K562 (cell line): ENCODE data around the gene SRRT. TPM values are rescaled to one million over a fixed set of nuclear protein-coding genes. Genes with fewer than 3 reads are reported as not detected.

Experiments
- AFF1 ChIP-seq, 2 experiments: fragments of 450-650 bp; IDR thresholded peaks; 2 replicates each; pipeline ENCODE4 v1.6.1; 2018; ENCODE audit warnings: mild to moderate bottlenecking in 2 of 2, low read depth in 1 of 2; ENCODE audit not compliant: partially characterized antibody in 2 of 2
- CSDE1 ChIP-seq, 2 experiments: fragments of 450-650 bp; IDR thresholded peaks; 2 replicates each; pipeline ENCODE4 v1.6.1; 2016; ENCODE audit warnings: mild to moderate bottlenecking in 1 of 2
- ERF ChIP-seq: fragments of 450-650 bp; formaldehyde crosslinking; IDR thresholded peaks from 2 replicates; pipeline ENCODE4 v1.4.0; 2020; ENCODE audit warnings: mild to moderate bottlenecking, mixed read lengths
- ETV5 ChIP-seq: sonication (generic); formaldehyde crosslinking; IDR thresholded peaks from 2 replicates; pipeline ENCODE4 v1.4.0; 2020; ENCODE audit warnings: low read depth, mild to moderate bottlenecking, missing genetic modification reagents
- NBN ChIP-seq: fragments of 450-650 bp; IDR thresholded peaks from 2 replicates; pipeline ENCODE4 v1.6.1; 2016; ENCODE audit warnings: low read depth, mild to moderate bottlenecking
- PURB ChIP-seq: sonication (generic); formaldehyde crosslinking; IDR thresholded peaks from 2 replicates; pipeline ENCODE4 v1.9.0; 2021; ENCODE audit warnings: low read depth, mild to moderate bottlenecking, missing genetic modification reagents
- XRCC5 ChIP-seq: fragments of 200-400 bp; formaldehyde crosslinking; IDR thresholded peaks from 2 replicates; pipeline ENCODE4 v1.6.1; 2017; ENCODE audit warnings: low read depth, mild to moderate bottlenecking, low read length
- polyA plus RNA-seq, 8 experiments: library from polyadenylated mRNA; depleted of rRNA in 4 of 8; stranded (reverse) in 5 of 8; unstranded in 3 of 8; fragments of >200 nt; fragmentation: Nextera tagmentation in 2 of 8; fragmentation: Illumina TruSeq in 1 of 8; extraction: Ambion mirVana in 2 of 8; extraction: Trizol in 1 of 8; gene quantifications; 2 replicates each; pipeline versions ENCODE4 v1.2.1 to v1.2.3, GENCODE V29; 2011 to 2014; ENCODE audit warnings: inconsistent platforms in 1 of 8, missing spikeins in 1 of 8
- total RNA-seq, 7 experiments: library from RNA; depleted of rRNA in 6 of 7; stranded (reverse); fragments of >200 nt in 6 of 7; fragmentation: Illumina TruSeq in 2 of 7; extraction: Trizol in 2 of 7; gene quantifications; 2 replicates each; pipeline versions ENCODE4 v1.2.1 to v1.2.3, GENCODE V29; 2011 to 2021; ENCODE audit warnings: low replicate concordance in 1 of 7
- TF ChIP-seq, protein P1 (sequence below): fragments of 250-450 bp; sonication (Bioruptor Pico); IDR thresholded peaks from 2 replicates; pipeline ENCODE4 v1.4.0; 2020; ENCODE audit warnings: mild to moderate bottlenecking, moderate library complexity, borderline replicate concordance
- TF ChIP-seq, protein P2 (sequence below), 2 experiments: fragments of 450-650 bp in 1 of 2; sonication (generic) in 1 of 2; formaldehyde crosslinking in 1 of 2; IDR thresholded peaks; 2 replicates each; pipeline versions ENCODE4 v1.7.1 to v1.9.0; 2016 to 2022; ENCODE audit warnings: inconsistent platforms in 1 of 2, mild to moderate bottlenecking in 1 of 2, missing genetic modification reagents in 1 of 2

SRRT gene
- total and polyA plus RNA-seq, 9 of the 15 experiments (the other 6 are each of a cell fraction or from before 2014, with no cell fraction given), result 10.3 to 263 (median 84.4) TPM

DNA sequence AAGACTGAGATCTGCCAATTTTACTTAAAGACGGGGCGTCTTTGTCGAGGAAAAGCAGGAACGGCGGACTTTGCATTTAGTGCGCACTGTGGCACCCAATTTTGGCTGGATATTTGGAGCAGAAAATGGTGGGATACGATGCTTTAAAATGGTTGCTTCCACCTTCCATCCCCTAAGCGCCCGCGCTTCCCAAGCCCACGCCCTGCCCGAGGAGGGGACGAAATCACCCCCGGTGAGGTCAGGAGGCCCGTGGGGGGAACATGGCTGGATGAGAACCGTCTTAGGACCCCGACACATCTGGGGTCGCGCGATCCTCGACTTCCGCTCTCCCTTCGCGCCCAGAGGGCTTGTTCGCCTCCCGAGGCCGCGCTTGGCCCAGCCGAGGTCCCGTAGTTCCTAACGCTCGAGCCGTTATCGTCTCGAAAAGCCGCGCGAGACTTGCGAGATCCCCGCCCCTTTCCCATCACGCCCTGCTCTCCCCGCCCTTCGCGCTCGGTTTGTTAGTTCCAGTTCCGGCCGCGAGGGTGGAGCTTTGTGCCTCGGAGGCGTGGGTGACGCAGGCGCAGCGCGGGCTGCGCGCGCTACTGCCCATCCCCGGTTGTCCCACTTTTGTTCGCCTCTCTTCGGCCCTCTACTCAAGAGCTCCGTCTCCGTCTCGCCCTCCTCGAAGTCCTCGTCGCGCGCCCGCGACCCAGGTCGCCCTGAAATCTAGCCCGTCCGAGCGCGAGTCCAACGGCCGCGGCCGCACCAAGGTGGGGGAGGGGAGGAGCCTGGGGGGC, at the start of gene SRRT (continued):
- TF ChIP-seq AFF1 (IDR thresholded peaks at IDR 0.05; ENCODE audit: low read depth in 1 of 2, partially characterized antibody in 2 of 2), result peak; percentile 55 to 87
- TF ChIP-seq NBN, result peak; percentile 83
- TF ChIP-seq XRCC5, result no peak; the same call in 1 of the 2 replicates
- TF ChIP-seq, protein P1, sequence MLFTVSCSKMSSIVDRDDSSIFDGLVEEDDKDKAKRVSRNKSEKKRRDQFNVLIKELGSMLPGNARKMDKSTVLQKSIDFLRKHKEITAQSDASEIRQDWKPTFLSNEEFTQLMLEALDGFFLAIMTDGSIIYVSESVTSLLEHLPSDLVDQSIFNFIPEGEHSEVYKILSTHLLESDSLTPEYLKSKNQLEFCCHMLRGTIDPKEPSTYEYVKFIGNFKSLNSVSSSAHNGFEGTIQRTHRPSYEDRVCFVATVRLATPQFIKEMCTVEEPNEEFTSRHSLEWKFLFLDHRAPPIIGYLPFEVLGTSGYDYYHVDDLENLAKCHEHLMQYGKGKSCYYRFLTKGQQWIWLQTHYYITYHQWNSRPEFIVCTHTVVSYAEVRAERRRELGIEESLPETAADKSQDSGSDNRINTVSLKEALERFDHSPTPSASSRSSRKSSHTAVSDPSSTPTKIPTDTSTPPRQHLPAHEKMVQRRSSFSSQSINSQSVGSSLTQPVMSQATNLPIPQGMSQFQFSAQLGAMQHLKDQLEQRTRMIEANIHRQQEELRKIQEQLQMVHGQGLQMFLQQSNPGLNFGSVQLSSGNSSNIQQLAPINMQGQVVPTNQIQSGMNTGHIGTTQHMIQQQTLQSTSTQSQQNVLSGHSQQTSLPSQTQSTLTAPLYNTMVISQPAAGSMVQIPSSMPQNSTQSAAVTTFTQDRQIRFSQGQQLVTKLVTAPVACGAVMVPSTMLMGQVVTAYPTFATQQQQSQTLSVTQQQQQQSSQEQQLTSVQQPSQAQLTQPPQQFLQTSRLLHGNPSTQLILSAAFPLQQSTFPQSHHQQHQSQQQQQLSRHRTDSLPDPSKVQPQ (CRISPR knock-in tag), result no peak
- no peak for TF ChIP-seq PURB (CRISPR knock-in tag)
- peak; percentile 29 to 83; a peak in 3 of 4 replicates for TF ChIP-seq CSDE1 (IDR thresholded peaks at IDR 0.05)
- TF ChIP-seq, protein P2, sequence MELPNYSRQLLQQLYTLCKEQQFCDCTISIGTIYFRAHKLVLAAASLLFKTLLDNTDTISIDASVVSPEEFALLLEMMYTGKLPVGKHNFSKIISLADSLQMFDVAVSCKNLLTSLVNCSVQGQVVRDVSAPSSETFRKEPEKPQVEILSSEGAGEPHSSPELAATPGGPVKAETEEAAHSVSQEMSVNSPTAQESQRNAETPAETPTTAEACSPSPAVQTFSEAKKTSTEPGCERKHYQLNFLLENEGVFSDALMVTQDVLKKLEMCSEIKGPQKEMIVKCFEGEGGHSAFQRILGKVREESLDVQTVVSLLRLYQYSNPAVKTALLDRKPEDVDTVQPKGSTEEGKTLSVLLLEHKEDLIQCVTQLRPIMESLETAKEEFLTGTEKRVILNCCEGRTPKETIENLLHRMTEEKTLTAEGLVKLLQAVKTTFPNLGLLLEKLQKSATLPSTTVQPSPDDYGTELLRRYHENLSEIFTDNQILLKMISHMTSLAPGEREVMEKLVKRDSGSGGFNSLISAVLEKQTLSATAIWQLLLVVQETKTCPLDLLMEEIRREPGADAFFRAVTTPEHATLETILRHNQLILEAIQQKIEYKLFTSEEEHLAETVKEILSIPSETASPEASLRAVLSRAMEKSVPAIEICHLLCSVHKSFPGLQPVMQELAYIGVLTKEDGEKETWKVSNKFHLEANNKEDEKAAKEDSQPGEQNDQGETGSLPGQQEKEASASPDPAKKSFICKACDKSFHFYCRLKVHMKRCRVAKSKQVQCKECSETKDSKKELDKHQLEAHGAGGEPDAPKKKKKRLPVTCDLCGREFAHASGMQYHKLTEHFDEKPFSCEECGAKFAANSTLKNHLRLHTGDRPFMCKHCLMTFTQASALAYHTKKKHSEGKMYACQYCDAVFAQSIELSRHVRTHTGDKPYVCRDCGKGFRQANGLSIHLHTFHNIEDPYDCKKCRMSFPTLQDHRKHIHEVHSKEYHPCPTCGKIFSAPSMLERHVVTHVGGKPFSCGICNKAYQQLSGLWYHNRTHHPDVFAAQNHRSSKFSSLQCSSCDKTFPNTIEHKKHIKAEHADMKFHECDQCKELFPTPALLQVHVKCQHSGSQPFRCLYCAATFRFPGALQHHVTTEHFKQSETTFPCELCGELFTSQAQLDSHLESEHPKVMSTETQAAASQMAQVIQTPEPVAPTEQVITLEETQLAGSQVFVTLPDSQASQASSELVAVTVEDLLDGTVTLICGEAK (IDR thresholded peaks at IDR 0.05), result peak; percentile 75
- TF ChIP-seq, protein P2 (CRISPR knock-in tag; IDR thresholded peaks at IDR 0.05), result no peak
- peak; percentile 96 for TF ChIP-seq ETV5 (CRISPR knock-in tag)
- peak; percentile 91; the same call in 1 of the 2 replicates for TF ChIP-seq ERF (CRISPR knock-in tag)
